ENCODE measurements around the gene RALGPS2.

The RALGPS2 gene

DNA sequence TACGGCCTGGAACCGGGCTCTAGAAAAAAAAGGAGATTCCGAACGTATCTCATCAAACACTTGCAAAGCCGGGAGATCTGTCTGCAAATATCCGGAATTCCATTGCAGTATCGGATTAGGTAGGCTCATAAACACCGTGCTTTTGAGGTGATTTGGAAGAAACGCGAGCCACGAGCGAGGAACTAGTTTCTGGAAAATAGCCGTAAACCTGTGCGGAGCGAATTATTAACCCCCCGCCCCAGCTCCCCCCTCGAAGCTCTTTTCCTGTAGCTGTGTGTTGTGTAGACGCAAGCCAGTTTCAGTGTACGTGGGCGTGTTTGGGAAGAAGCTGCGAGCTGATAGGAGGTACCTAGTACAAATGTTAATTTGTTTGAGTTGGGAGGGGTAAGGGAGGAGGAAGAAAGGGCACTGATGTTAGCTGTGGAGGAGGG, 1.1 kb downstream of the RALGPS2 start:
- peak; percentile 88 for ATAC-seq
- no peak for TF ChIP-seq ISL1 (CRISPR knock-in tag; IDR thresholded peaks at IDR 0.05)
- TF ChIP-seq, protein P1, sequence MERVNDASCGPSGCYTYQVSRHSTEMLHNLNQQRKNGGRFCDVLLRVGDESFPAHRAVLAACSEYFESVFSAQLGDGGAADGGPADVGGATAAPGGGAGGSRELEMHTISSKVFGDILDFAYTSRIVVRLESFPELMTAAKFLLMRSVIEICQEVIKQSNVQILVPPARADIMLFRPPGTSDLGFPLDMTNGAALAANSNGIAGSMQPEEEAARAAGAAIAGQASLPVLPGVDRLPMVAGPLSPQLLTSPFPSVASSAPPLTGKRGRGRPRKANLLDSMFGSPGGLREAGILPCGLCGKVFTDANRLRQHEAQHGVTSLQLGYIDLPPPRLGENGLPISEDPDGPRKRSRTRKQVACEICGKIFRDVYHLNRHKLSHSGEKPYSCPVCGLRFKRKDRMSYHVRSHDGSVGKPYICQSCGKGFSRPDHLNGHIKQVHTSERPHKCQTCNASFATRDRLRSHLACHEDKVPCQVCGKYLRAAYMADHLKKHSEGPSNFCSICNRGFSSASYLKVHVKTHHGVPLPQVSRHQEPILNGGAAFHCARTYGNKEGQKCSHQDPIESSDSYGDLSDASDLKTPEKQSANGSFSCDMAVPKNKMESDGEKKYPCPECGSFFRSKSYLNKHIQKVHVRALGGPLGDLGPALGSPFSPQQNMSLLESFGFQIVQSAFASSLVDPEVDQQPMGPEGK (CRISPR knock-in tag; IDR thresholded peaks at IDR 0.05; ENCODE audit: borderline replicate concordance): 0 out of 2 replicates have a peak, but pooled peaks have one; percentile 71
- TF ChIP-seq ZNF8 (CRISPR knock-in tag; IDR thresholded peaks at IDR 0.05): no peak
- TF ChIP-seq, protein P2, sequence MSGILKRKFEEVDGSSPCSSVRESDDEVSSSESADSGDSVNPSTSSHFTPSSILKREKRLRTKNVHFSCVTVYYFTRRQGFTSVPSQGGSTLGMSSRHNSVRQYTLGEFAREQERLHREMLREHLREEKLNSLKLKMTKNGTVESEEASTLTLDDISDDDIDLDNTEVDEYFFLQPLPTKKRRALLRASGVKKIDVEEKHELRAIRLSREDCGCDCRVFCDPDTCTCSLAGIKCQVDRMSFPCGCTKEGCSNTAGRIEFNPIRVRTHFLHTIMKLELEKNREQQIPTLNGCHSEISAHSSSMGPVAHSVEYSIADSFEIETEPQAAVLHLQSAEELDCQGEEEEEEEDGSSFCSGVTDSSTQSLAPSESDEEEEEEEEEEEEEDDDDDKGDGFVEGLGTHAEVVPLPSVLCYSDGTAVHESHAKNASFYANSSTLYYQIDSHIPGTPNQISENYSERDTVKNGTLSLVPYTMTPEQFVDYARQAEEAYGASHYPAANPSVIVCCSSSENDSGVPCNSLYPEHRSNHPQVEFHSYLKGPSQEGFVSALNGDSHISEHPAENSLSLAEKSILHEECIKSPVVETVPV (CRISPR knock-in tag; IDR thresholded peaks at IDR 0.05): no peak
- no peak for TF ChIP-seq PPARA (CRISPR knock-in tag; IDR thresholded peaks at IDR 0.05; ENCODE audit: borderline replicate concordance)
- TF ChIP-seq, protein P3, sequence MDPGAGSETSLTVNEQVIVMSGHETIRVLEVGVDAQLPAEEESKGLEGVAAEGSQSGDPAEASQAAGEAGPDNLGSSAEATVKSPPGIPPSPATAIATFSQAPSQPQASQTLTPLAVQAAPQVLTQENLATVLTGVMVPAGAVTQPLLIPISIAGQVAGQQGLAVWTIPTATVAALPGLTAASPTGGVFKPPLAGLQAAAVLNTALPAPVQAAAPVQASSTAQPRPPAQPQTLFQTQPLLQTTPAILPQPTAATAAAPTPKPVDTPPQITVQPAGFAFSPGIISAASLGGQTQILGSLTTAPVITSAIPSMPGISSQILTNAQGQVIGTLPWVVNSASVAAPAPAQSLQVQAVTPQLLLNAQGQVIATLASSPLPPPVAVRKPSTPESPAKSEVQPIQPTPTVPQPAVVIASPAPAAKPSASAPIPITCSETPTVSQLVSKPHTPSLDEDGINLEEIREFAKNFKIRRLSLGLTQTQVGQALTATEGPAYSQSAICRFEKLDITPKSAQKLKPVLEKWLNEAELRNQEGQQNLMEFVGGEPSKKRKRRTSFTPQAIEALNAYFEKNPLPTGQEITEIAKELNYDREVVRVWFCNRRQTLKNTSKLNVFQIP (CRISPR knock-in tag; IDR thresholded peaks at IDR 0.05; ENCODE audit: borderline replicate concordance, low read depth): no peak

DNA sequence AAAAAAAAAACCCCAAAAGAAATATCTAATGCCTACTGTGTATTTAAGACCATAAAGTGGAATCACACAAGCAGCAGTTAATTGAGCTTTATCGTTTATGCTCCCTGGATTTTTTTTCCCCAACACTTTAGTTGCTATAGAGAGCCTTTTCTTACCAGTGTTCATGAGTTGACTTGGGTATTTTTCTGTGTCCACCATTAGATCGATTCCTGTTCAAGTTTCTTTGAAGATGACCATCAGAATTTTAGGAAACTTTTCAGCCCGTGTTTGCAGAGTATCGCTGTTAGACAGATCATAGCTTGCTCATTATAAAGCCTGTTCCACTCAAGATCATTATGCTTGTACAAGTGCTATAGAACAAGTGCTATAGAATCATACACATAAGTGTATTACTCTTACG, 1.5 kb downstream of the RALGPS2 start:
- ATAC-seq: peak; percentile 9
- TF ChIP-seq, protein P1 (CRISPR knock-in tag; IDR thresholded peaks at IDR 0.05; ENCODE audit: borderline replicate concordance): no peak
- TF ChIP-seq ZFP3 (CRISPR knock-in tag; IDR thresholded peaks at IDR 0.05) (no peak), ZC3H10 (CRISPR knock-in tag; IDR thresholded peaks at IDR 0.05) (no peak), ISL1 (CRISPR knock-in tag; IDR thresholded peaks at IDR 0.05) (no peak), OSR1 (CRISPR knock-in tag; IDR thresholded peaks at IDR 0.05) (no peak), ESRRG (CRISPR knock-in tag; IDR thresholded peaks at IDR 0.05) (no peak), SNAI2 (CRISPR knock-in tag; IDR thresholded peaks at IDR 0.05) (no peak), ZNF565 (CRISPR knock-in tag; conservative IDR thresholded peaks at IDR 0.05; ENCODE audit: low read depth) (no peak), RARB (CRISPR knock-in tag; IDR thresholded peaks at IDR 0.05) (no peak), ARNTL (CRISPR knock-in tag; IDR thresholded peaks at IDR 0.05; ENCODE audit: borderline replicate concordance, low read depth) (no peak), TCF4 (CRISPR knock-in tag; IDR thresholded peaks at IDR 0.05; ENCODE audit: borderline replicate concordance) (no peak), ZFP30 (CRISPR knock-in tag; IDR thresholded peaks at IDR 0.05) (no peak), ZNF70 (CRISPR knock-in tag; IDR thresholded peaks at IDR 0.05) (no peak), GLIS3 (CRISPR knock-in tag; IDR thresholded peaks at IDR 0.05) (no peak), BACH2 (CRISPR knock-in tag; IDR thresholded peaks at IDR 0.05; ENCODE audit: borderline replicate concordance) (no peak), ZNF8 (CRISPR knock-in tag; IDR thresholded peaks at IDR 0.05) (no peak), TOX (CRISPR knock-in tag; IDR thresholded peaks at IDR 0.05; ENCODE audit: borderline replicate concordance) (no peak)
- TF ChIP-seq, protein P4, sequence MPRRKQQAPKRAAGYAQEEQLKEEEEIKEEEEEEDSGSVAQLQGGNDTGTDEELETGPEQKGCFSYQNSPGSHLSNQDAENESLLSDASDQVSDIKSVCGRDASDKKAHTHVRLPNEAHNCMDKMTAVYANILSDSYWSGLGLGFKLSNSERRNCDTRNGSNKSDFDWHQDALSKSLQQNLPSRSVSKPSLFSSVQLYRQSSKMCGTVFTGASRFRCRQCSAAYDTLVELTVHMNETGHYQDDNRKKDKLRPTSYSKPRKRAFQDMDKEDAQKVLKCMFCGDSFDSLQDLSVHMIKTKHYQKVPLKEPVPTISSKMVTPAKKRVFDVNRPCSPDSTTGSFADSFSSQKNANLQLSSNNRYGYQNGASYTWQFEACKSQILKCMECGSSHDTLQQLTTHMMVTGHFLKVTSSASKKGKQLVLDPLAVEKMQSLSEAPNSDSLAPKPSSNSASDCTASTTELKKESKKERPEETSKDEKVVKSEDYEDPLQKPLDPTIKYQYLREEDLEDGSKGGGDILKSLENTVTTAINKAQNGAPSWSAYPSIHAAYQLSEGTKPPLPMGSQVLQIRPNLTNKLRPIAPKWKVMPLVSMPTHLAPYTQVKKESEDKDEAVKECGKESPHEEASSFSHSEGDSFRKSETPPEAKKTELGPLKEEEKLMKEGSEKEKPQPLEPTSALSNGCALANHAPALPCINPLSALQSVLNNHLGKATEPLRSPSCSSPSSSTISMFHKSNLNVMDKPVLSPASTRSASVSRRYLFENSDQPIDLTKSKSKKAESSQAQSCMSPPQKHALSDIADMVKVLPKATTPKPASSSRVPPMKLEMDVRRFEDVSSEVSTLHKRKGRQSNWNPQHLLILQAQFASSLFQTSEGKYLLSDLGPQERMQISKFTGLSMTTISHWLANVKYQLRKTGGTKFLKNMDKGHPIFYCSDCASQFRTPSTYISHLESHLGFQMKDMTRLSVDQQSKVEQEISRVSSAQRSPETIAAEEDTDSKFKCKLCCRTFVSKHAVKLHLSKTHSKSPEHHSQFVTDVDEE (CRISPR knock-in tag; IDR thresholded peaks at IDR 0.05): no peak
- TF ChIP-seq, protein P3 (CRISPR knock-in tag; IDR thresholded peaks at IDR 0.05; ENCODE audit: borderline replicate concordance, low read depth): no peak
- TF ChIP-seq, protein P2 (CRISPR knock-in tag; IDR thresholded peaks at IDR 0.05): no peak
